ENCODE data around the gene TDRD1. TPM values are rescaled to one million over a fixed set of nuclear protein-coding genes. Genes with fewer than 3 reads are reported as not detected.

The TDRD1 gene
- polyA plus RNA-seq, 1 donor from 2014 or later, result not detected

DNA sequence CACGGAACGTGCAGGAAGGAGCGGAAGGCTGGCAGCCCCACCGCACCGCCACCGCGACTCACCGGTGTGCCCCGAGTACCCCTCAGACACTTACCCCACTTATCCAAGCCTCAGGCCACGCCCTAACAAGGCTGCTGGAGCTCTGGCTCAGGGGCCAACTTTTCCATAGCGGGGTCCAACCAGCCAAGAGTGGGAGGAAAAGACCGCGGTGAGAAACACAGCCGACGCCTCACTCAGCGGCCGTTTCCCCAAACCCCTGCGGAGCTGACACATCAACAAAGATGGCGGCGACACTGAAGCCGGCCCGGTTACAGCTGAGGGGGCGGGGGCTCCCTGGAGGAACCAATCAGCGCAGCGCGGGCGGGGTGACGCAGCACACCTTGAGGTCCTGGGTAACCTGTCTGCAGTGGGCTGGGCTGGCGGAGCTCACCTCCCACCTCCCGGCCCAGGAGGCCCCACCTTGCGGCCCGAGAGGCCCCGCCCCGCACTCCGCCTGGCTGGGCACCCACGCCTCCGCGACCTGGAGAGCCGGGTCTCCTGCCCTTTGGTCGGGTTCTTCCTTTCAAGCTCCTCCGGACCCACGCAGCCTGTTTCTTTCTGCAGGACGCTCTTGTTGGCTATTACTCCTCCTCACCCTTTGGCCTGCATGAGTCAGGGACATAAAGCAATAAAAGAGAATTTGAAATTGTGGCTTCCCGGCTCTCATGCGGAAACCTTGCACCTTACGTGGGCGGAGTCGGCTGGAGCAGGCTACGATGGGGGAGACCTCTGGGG is 5.0 kb upstream of the TDRD1 start, which contains the start of gene CCDC186:
TSS of gene CCDC186 (minus strand) at position 283 of the 774 bp plus-strand sequence. CDS start 10,935 bp downstream, outside the sequence.
- H3K4me2 ChIP-seq (ENCODE audit: low read length), result peak within 1 kb of the TSS; percentile 87
- H2AFZ ChIP-seq (ENCODE audit: low read depth, low read length), result peak within 1 kb of the TSS; percentile 99
- H3K27me3 ChIP-seq (ENCODE audit: insufficient read depth, low read depth, low read length), result peaks cover 7% of the 10 kb centered on the region
- H3K27ac ChIP-seq (ENCODE audit: low read length), result peak within 1 kb of the TSS; percentile 85
- peak within 1 kb of the TSS; percentile 92 for H3K9ac ChIP-seq (ENCODE audit: low read length)
- no peaks in the 10 kb centered on the region for H3K9me3 ChIP-seq (ENCODE audit: low read length)
- H4K20me1 ChIP-seq (ENCODE audit: insufficient read depth), result no peaks in the 10 kb centered on the region
- peaks cover 32% of the 10 kb centered on the region for H3K79me2 ChIP-seq (replicated peaks; ENCODE audit: insufficient read depth, low read length)
- TF ChIP-seq POLR2AphosphoS5 (IDR thresholded peaks at IDR 0.05) (peak; percentile 92), SMC3 (conservative IDR thresholded peaks at IDR 0.05; ENCODE audit: poor library complexity) (no peak), MXI1 (conservative IDR thresholded peaks at IDR 0.05; ENCODE audit: poor library complexity, severe bottlenecking) (peak; percentile 86), EP300 (conservative IDR thresholded peaks at IDR 0.05; ENCODE audit: poor library complexity, severe bottlenecking) (no peak), RAD21 (conservative IDR thresholded peaks at IDR 0.05) (no peak), TAF1 (IDR thresholded peaks at IDR 0.05; ENCODE audit: low read depth) (peak; percentile 90), EZH2 (IDR thresholded peaks at IDR 0.05; ENCODE audit: borderline replicate concordance, insufficient read depth, low read length, poor library complexity, severe bottlenecking) (no peak)
- TF ChIP-seq, protein P1, sequence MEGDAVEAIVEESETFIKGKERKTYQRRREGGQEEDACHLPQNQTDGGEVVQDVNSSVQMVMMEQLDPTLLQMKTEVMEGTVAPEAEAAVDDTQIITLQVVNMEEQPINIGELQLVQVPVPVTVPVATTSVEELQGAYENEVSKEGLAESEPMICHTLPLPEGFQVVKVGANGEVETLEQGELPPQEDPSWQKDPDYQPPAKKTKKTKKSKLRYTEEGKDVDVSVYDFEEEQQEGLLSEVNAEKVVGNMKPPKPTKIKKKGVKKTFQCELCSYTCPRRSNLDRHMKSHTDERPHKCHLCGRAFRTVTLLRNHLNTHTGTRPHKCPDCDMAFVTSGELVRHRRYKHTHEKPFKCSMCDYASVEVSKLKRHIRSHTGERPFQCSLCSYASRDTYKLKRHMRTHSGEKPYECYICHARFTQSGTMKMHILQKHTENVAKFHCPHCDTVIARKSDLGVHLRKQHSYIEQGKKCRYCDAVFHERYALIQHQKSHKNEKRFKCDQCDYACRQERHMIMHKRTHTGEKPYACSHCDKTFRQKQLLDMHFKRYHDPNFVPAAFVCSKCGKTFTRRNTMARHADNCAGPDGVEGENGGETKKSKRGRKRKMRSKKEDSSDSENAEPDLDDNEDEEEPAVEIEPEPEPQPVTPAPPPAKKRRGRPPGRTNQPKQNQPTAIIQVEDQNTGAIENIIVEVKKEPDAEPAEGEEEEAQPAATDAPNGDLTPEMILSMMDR (IDR thresholded peaks at IDR 0.05; ENCODE audit: poor library complexity, severe bottlenecking), result no peak
- TF ChIP-seq, protein P2, sequence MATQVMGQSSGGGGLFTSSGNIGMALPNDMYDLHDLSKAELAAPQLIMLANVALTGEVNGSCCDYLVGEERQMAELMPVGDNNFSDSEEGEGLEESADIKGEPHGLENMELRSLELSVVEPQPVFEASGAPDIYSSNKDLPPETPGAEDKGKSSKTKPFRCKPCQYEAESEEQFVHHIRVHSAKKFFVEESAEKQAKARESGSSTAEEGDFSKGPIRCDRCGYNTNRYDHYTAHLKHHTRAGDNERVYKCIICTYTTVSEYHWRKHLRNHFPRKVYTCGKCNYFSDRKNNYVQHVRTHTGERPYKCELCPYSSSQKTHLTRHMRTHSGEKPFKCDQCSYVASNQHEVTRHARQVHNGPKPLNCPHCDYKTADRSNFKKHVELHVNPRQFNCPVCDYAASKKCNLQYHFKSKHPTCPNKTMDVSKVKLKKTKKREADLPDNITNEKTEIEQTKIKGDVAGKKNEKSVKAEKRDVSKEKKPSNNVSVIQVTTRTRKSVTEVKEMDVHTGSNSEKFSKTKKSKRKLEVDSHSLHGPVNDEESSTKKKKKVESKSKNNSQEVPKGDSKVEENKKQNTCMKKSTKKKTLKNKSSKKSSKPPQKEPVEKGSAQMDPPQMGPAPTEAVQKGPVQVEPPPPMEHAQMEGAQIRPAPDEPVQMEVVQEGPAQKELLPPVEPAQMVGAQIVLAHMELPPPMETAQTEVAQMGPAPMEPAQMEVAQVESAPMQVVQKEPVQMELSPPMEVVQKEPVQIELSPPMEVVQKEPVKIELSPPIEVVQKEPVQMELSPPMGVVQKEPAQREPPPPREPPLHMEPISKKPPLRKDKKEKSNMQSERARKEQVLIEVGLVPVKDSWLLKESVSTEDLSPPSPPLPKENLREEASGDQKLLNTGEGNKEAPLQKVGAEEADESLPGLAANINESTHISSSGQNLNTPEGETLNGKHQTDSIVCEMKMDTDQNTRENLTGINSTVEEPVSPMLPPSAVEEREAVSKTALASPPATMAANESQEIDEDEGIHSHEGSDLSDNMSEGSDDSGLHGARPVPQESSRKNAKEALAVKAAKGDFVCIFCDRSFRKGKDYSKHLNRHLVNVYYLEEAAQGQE (IDR thresholded peaks at IDR 0.05; ENCODE audit: borderline replicate concordance), result peak; percentile 77
- H3K36me3 ChIP-seq (ENCODE audit: insufficient read depth, low read length), result no peaks in the 10 kb centered on the region
- no peaks in the 10 kb centered on the region for H3F3A ChIP-seq (ENCODE audit: insufficient read depth, low read length, poor library complexity, severe bottlenecking)
- H3K4me3 ChIP-seq (ENCODE audit: low read length), result peak within 1 kb of the TSS; percentile 90
- H3K9me2 ChIP-seq (ENCODE audit: insufficient read depth, low read length), result no peaks in the 10 kb centered on the region

DNA sequence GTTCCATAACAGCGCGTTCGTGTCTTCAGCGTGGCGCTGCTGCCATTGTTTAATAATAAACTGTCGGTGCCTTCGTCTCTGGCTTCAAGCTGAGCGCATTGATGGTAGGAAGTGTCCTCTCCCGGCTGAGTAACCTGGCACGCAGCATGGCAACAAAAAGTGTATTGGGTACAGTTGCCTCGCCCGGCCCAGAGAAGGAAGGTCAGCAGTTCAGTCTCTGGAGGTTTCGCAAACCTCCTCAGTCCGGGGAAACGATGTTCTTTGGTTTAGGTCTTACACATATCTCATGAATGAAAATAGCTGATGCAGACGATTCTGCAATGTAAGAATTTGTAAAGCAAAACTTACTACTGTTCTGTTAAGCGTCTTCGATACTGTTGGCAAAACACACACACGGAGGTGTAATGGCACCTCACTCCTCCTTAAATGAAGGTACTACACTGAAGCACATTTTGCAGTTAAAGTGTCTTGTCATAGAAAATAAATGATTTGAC is 4.4 kb upstream of the TDRD1 start:
- H3K27ac ChIP-seq (ENCODE audit: low read length), result peak overlapping the region; percentile 75
- H3K79me2 ChIP-seq (replicated peaks; ENCODE audit: insufficient read depth, low read length), result peaks cover 28% of the 10 kb centered on the region
- H3F3A ChIP-seq (ENCODE audit: insufficient read depth, low read length, poor library complexity, severe bottlenecking), result no peaks in the 10 kb centered on the region
- H3K4me3 ChIP-seq (ENCODE audit: low read length), result peak overlapping the region; percentile 90
- H3K4me2 ChIP-seq (ENCODE audit: low read length), result peak overlapping the region; percentile 67
- no peaks in the 10 kb centered on the region for H3K9me3 ChIP-seq (ENCODE audit: low read length)
- no peaks in the 10 kb centered on the region for H3K9me2 ChIP-seq (ENCODE audit: insufficient read depth, low read length)
- peak overlapping the region; percentile 92 for H3K9ac ChIP-seq (ENCODE audit: low read length)
- H3K36me3 ChIP-seq (ENCODE audit: insufficient read depth, low read length), result no peaks in the 10 kb centered on the region
- peak overlapping the region; percentile 99 for H2AFZ ChIP-seq (ENCODE audit: low read depth, low read length)
- H3K27me3 ChIP-seq (ENCODE audit: insufficient read depth, low read depth, low read length), result peaks cover 7% of the 10 kb centered on the region
- TF ChIP-seq RAD21 (conservative IDR thresholded peaks at IDR 0.05), result no peak
- no peak for TF ChIP-seq EP300 (conservative IDR thresholded peaks at IDR 0.05; ENCODE audit: poor library complexity, severe bottlenecking)
- TF ChIP-seq TAF1 (IDR thresholded peaks at IDR 0.05; ENCODE audit: low read depth), result no peak
- no peak for TF ChIP-seq POLR2AphosphoS5 (IDR thresholded peaks at IDR 0.05)
- no peak for TF ChIP-seq MXI1 (conservative IDR thresholded peaks at IDR 0.05; ENCODE audit: poor library complexity, severe bottlenecking)
- TF ChIP-seq, protein P1 (IDR thresholded peaks at IDR 0.05; ENCODE audit: poor library complexity, severe bottlenecking), result peak; percentile 24
- TF ChIP-seq SMC3 (conservative IDR thresholded peaks at IDR 0.05; ENCODE audit: poor library complexity), result peak; percentile 23
- no peak for TF ChIP-seq EZH2 (IDR thresholded peaks at IDR 0.05; ENCODE audit: borderline replicate concordance, insufficient read depth, low read length, poor library complexity, severe bottlenecking)
- TF ChIP-seq, protein P2 (IDR thresholded peaks at IDR 0.05; ENCODE audit: borderline replicate concordance), result peak; percentile 65
- no peaks in the 10 kb centered on the region for H4K20me1 ChIP-seq (ENCODE audit: insufficient read depth)
